Measurements from ENCODE around the gene FHIT.

DNA sequence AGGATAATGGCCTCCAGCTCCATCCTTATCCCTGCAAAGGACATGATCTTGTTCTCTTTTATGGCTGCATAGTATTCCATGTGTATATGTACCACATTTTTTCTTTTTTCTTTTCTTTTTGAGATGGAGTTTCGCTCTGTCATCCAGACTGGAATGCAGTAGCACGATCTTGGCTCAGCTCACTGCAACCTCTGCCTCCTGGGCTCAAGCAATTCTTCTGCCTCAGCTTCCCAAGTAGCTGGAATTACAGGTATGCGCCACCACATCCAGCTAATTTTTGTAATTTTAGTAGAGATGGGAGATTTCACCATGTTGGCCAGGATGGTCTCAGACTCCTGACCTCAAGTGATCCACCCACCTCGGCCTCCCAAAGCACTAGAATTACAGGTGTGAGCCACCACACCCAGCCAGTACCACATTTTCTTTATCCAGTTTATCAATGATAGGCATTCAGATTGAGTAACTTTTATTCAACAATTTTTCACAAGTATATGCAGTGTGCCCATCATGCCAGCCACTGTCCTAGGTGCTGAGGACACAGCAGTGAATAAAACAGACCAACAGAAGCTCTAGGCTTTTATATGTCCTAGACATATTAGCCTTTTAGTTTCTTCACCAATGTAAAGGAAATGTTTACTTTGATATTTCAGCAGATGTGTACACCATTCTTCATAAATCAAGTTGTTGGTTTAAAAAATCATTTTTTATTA, 815.2 kb downstream of the FHIT start:
- TF ChIP-seq, protein P1, sequence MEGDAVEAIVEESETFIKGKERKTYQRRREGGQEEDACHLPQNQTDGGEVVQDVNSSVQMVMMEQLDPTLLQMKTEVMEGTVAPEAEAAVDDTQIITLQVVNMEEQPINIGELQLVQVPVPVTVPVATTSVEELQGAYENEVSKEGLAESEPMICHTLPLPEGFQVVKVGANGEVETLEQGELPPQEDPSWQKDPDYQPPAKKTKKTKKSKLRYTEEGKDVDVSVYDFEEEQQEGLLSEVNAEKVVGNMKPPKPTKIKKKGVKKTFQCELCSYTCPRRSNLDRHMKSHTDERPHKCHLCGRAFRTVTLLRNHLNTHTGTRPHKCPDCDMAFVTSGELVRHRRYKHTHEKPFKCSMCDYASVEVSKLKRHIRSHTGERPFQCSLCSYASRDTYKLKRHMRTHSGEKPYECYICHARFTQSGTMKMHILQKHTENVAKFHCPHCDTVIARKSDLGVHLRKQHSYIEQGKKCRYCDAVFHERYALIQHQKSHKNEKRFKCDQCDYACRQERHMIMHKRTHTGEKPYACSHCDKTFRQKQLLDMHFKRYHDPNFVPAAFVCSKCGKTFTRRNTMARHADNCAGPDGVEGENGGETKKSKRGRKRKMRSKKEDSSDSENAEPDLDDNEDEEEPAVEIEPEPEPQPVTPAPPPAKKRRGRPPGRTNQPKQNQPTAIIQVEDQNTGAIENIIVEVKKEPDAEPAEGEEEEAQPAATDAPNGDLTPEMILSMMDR (IDR thresholded peaks at IDR 0.05): no peak
- TF ChIP-seq POLR2AphosphoS5 (IDR thresholded peaks at IDR 0.05) (no peak), EP300 (IDR thresholded peaks at IDR 0.05) (no peak)

Data from esophagus muscularis mucosa (tissue), 4 donors.